ENCODE data around the gene TTLL11. TPM values are rescaled to one million over a fixed set of nuclear protein-coding genes. Genes with fewer than 3 reads are reported as not detected.

TTLL11 gene
- total RNA-seq, 4 donors from 2014 or later: 3.0 to 9.9 (median 7.4) TPM

DNA sequence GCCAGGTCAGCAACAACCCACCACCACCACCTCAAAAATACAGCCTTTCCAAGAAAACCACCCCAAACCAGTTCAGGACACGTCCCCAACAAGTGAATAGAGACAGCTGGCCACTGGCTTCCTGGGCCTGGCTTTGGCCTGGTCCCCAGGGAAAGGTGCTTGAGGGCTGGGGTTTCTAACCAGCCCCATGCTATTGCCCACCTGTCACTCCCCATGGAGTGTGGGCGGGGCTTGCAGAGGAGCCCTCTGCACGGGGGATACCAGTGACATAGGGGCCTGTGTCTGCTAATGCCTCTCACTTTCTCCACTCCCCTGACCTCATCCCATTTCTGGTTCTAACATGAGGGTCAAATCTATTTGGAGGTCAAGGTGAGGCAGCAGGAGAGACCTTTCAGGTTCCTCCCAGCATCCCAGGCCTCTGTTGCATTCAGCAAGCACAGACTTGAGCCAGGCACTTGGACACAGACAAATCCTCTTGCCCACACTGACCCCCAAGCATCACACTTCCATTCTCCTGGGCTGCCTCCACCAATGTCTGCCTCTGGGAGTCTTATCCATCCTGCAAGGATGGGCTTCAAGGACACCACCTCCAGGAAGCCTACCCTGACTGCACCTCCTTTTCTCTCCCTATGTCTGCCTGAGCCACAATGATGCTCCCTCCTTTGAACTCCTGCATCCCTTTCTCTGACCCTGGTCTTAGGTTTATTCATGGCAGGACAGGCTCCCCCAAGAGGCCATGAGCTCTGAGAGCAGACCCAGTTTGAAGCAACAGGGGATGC lies 16.1 kb upstream of the TTLL11 start:
- H3K36me3 ChIP-seq: no peaks in the 10 kb centered on the region
- no peaks in the 10 kb centered on the region for H3K9me3 ChIP-seq
- no peak overlapping the region for H3K4me3 ChIP-seq
- TF ChIP-seq POLR2A (IDR thresholded peaks at IDR 0.05): no peak
- TF ChIP-seq, protein P1, sequence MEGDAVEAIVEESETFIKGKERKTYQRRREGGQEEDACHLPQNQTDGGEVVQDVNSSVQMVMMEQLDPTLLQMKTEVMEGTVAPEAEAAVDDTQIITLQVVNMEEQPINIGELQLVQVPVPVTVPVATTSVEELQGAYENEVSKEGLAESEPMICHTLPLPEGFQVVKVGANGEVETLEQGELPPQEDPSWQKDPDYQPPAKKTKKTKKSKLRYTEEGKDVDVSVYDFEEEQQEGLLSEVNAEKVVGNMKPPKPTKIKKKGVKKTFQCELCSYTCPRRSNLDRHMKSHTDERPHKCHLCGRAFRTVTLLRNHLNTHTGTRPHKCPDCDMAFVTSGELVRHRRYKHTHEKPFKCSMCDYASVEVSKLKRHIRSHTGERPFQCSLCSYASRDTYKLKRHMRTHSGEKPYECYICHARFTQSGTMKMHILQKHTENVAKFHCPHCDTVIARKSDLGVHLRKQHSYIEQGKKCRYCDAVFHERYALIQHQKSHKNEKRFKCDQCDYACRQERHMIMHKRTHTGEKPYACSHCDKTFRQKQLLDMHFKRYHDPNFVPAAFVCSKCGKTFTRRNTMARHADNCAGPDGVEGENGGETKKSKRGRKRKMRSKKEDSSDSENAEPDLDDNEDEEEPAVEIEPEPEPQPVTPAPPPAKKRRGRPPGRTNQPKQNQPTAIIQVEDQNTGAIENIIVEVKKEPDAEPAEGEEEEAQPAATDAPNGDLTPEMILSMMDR (IDR thresholded peaks at IDR 0.05): no peak
- H3K27me3 ChIP-seq: no peaks in the 10 kb centered on the region
- DNase-seq: no peak
- H3K27ac ChIP-seq: no peak overlapping the region
- peaks cover 0 to 9% (median 0%) of the 10 kb centered on the region in 4 donors for H3K4me1 ChIP-seq

DNA sequence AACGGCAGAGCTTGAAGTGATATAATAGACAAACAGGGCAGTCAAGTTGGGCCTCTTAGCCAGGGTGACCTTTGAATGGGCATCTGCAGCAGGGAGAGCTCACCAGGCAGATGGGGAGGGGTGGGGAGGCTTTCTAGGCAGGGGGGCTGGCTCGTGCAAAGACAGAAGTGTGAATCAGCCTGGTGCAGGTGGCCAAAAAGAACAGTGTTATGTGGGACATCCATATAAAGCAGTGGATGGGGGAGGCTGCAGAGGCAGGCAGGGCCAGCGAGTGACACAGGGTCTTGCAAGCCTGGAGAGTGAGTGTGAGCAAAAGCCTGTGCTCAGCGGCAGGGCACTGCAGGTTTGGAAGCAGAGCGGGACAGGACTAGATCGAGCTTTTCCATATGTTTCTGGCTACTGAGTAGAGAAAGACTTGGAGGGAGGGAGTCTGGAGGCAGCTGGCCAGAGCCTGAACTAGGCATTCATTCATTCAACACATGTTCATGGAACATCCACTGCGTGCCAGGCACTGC lies 14.2 kb upstream of the TTLL11 start:
- H3K4me1 ChIP-seq: peaks cover 0 to 9% (median 0%) of the 10 kb centered on the region in 4 donors
- TF ChIP-seq POLR2A (IDR thresholded peaks at IDR 0.05): no peak
- TF ChIP-seq, protein P1 (IDR thresholded peaks at IDR 0.05): no peak
- no peak overlapping the region for H3K4me3 ChIP-seq
- H3K36me3 ChIP-seq: no peaks in the 10 kb centered on the region
- H3K27ac ChIP-seq: peak overlapping the region in 1 of 4 donors; percentile 50
- no peak for DNase-seq
- H3K27me3 ChIP-seq: no peaks in the 10 kb centered on the region
- H3K9me3 ChIP-seq: no peaks in the 10 kb centered on the region

DNA sequence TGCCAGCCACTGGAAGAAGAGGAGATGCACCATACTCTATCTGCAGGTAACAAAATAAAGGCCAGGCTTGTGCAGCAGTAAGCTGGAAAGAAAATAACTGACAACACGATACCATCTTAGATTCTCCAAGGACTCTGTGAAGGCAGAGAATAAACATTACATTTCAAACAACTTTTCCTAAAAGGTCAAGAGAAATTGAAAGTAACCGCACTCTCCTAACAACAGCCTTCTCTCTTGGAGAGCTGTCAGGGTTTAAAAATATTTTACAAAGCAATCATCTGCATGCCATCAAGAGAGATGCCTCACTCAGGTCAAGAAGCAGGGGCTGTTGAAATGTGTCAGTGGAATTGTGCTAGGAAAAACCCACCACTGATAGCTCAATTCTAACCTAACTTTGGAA lies 13.5 kb upstream of the TTLL11 start:
- TF ChIP-seq, protein P1 (IDR thresholded peaks at IDR 0.05): no peak
- TF ChIP-seq POLR2A (IDR thresholded peaks at IDR 0.05): no peak
- H3K27ac ChIP-seq: peak overlapping the region in 1 of 4 donors; percentile 50
- H3K4me1 ChIP-seq: peaks cover 0 to 9% (median 0%) of the 10 kb centered on the region in 4 donors
- no peak for DNase-seq
- no peaks in the 10 kb centered on the region for H3K9me3 ChIP-seq
- H3K4me3 ChIP-seq: no peak overlapping the region
- no peaks in the 10 kb centered on the region for H3K36me3 ChIP-seq
- H3K27me3 ChIP-seq: no peaks in the 10 kb centered on the region

DNA sequence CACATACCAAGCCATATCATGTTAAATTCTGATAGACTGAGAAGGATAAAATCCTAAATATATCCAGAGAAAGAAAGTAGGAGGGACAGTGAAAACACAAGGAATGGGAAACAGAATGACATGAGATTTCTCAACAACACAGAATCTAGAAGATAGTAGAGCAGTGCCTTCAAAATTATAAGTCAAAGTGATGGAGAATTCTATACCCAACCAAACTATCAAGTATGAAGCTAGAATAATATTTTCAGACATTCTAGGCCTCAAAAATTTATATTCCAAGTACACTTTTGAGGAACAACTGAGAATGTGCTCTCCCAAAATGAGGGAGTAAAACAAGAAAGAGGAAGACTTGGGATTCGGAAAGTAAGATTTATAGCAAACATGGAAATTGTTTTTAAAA lies 10.9 kb upstream of the TTLL11 start:
- DNase-seq: no peak
- H3K4me3 ChIP-seq: no peak overlapping the region

DNA sequence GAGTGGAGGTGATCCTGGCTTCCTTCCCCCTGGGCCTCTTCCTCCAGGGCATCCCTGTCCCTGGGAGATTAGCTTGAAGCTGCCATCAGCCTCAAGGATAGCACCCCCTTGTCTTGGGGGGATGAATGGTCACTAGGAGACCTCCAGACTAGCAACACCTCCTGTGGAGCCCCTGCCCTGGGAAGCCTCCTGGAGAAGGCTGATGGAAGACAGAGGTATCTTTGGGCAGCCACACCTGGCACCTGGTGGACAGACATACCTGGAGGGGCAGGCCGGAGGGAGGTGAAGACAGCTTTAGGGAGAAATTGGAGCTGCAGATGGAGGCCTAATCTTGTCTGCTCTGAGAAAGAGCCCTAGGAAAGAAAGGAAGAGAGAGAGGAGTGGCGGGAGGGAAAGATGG lies 9.0 kb upstream of the TTLL11 start:
- no peaks in the 10 kb centered on the region for H3K36me3 ChIP-seq
- TF ChIP-seq, protein P1 (IDR thresholded peaks at IDR 0.05): no peak
- TF ChIP-seq POLR2A (IDR thresholded peaks at IDR 0.05): no peak
- peaks cover 0 to 11% (median 0%) of the 10 kb centered on the region in 4 donors for H3K4me1 ChIP-seq
- H3K27ac ChIP-seq: no peak overlapping the region
- DNase-seq: no peak
- H3K9me3 ChIP-seq: no peaks in the 10 kb centered on the region
- no peak overlapping the region for H3K4me3 ChIP-seq
- H3K27me3 ChIP-seq: no peaks in the 10 kb centered on the region

More for the DNA sequence above, 10.9 kb upstream of the TTLL11 start:
- H3K27me3 ChIP-seq: no peaks in the 10 kb centered on the region
- peaks cover 0 to 15% (median 0%) of the 10 kb centered on the region in 4 donors for H3K4me1 ChIP-seq
- no peak for TF ChIP-seq POLR2A (IDR thresholded peaks at IDR 0.05)
- TF ChIP-seq, protein P1 (IDR thresholded peaks at IDR 0.05): no peak
- no peaks in the 10 kb centered on the region for H3K36me3 ChIP-seq
- H3K27ac ChIP-seq: no peak overlapping the region
- H3K9me3 ChIP-seq: no peaks in the 10 kb centered on the region

Measured in Peyer's patch (tissue), 4 donors.